HEK293 (cell line): ENCODE data around the gene PADI3.

Source experiments
- CTCF ChIA-PET: fragments of 350-600 bp; formaldehyde crosslinking; extraction: SDS; loops from one replicate; lab custom pipeline; 2021; ENCODE audit warnings: antibody characterized with exemption; lab: Yijun Ruan, JAX
- POLR2A ChIA-PET: fragments of 300-600 bp; formaldehyde crosslinking; extraction: SDS; loops from one replicate; lab custom pipeline; 2020; ENCODE audit warnings: antibody characterized with exemption, inconsistent platforms; lab: Yijun Ruan, JAX
- H3K27ac ChIP-seq: fragments of 200-500 bp; sonication (Bioruptor generic); 2 replicates; pipeline ENCODE4 v1.5.1; 2014; ENCODE audit warnings: low read depth, low read length, control low read depth, inconsistent platforms; ENCODE audit errors: extremely low read depth
- H3K36me3 ChIP-seq, 2 experiments: fragments of 200-500 bp in 1 of 2; sonication (Bioruptor generic) in 1 of 2; 1 replicate in 1 of 2; 2 replicates in 1 of 2; pipeline ENCODE4 v1.5.1; 2014 to 2017; ENCODE audit warnings: inconsistent platforms in 2 of 2, low read length in 2 of 2; ENCODE audit not compliant: control insufficient read depth in 2 of 2, insufficient read depth in 1 of 2
- H3K4me1 ChIP-seq: fragments of 200-500 bp; sonication (Bioruptor generic); 2 replicates; pipeline ENCODE4 v1.5.1; 2014; ENCODE audit warnings: mild to moderate bottlenecking, low read length, inconsistent platforms; ENCODE audit not compliant: control insufficient read depth, insufficient read depth
- H3K4me3 ChIP-seq: 2 replicates; pipeline ENCODE4 v1.5.1; 2011; ENCODE audit warnings: low read depth, mild to moderate bottlenecking, control low read depth, low read length, moderate library complexity
- H3K9me3 ChIP-seq: fragments of 200-500 bp; sonication (Bioruptor generic); 2 replicates; pipeline ENCODE4 v1.5.1; 2014; ENCODE audit warnings: low read depth, low read length, inconsistent platforms; ENCODE audit not compliant: control insufficient read depth, insufficient read depth
- EGR2 ChIP-seq: fragments of 450-650 bp; formaldehyde crosslinking; IDR thresholded peaks from 2 replicates; pipeline ENCODE4 v1.5.1; 2016; ENCODE audit warnings: low read depth, missing biosample characterization, missing genetic modification characterization
- HOXD13 ChIP-seq: sonication (generic); formaldehyde crosslinking; IDR thresholded peaks from 2 replicates; pipeline ENCODE4 v1.8.0; 2022; ENCODE audit warnings: missing genetic modification reagents, borderline replicate concordance
- PATZ1 ChIP-seq: fragments of 450-650 bp; formaldehyde crosslinking; IDR thresholded peaks from 2 replicates; pipeline ENCODE4 v1.5.1; 2016; ENCODE audit warnings: missing biosample characterization, missing genetic modification characterization
- PRDM6 ChIP-seq: fragments of 450-650 bp; formaldehyde crosslinking; IDR thresholded peaks from 2 replicates; pipeline ENCODE4 v1.5.1; 2017; ENCODE audit warnings: missing biosample characterization, missing genetic modification characterization
- SCRT1 ChIP-seq: fragments of 450-650 bp; formaldehyde crosslinking; IDR thresholded peaks from 2 replicates; pipeline ENCODE4 v1.5.1; 2016; ENCODE audit warnings: missing biosample characterization, missing genetic modification characterization, borderline replicate concordance
- SCRT2 ChIP-seq: fragments of 450-650 bp; formaldehyde crosslinking; IDR thresholded peaks from 2 replicates; pipeline ENCODE4 v1.5.1; 2016; ENCODE audit warnings: missing biosample characterization, missing genetic modification characterization
- SP3 ChIP-seq: fragments of 450-650 bp; formaldehyde crosslinking; IDR thresholded peaks from 2 replicates; pipeline ENCODE4 v1.5.1; 2016; ENCODE audit warnings: missing biosample characterization, missing genetic modification characterization
- ZBTB11 ChIP-seq: fragments of 450-650 bp; formaldehyde crosslinking; conservative IDR thresholded peaks from 2 replicates; pipeline ENCODE4 v1.5.1; 2016; ENCODE audit warnings: low read depth, missing biosample characterization, missing genetic modification characterization
- ZBTB20 ChIP-seq: fragments of 450-650 bp; formaldehyde crosslinking; IDR thresholded peaks from 2 replicates; pipeline ENCODE4 v1.5.1; 2016; ENCODE audit warnings: missing biosample characterization, missing genetic modification characterization
- ZBTB48 ChIP-seq: fragments of 450-650 bp; formaldehyde crosslinking; IDR thresholded peaks from 2 replicates; pipeline ENCODE4 v1.5.1; 2016; ENCODE audit warnings: missing biosample characterization, missing genetic modification characterization
- ZEB2 ChIP-seq: fragments of 450-650 bp; formaldehyde crosslinking; IDR thresholded peaks from 2 replicates; pipeline ENCODE4 v1.5.1; 2016; ENCODE audit warnings: missing biosample characterization, missing genetic modification characterization
- ZIC2 ChIP-seq: fragments of 450-650 bp; formaldehyde crosslinking; IDR thresholded peaks from 2 replicates; pipeline ENCODE4 v1.5.1; 2016; ENCODE audit warnings: missing biosample characterization, missing genetic modification characterization
- ZNF10 ChIP-seq: fragments of 450-650 bp; formaldehyde crosslinking; IDR thresholded peaks from 2 replicates; pipeline ENCODE4 v1.5.1; 2017; ENCODE audit warnings: missing biosample characterization, missing genetic modification characterization
- ZNF274 ChIP-seq, 2 experiments: fragments of 200-500 bp in 1 of 2; fragments of 450-650 bp in 1 of 2; sonication (Bioruptor generic) in 1 of 2; formaldehyde crosslinking in 1 of 2; IDR thresholded peaks; 2 replicates each; pipeline versions ENCODE4 v1.5.1 to v1.6.1; 2014 to 2016; ENCODE audit warnings: borderline replicate concordance in 1 of 2, inconsistent platforms in 1 of 2, low read length in 1 of 2, missing biosample characterization in 1 of 2, missing genetic modification characterization in 1 of 2
- ZNF37A ChIP-seq: fragments of 450-650 bp; IDR thresholded peaks from 2 replicates; pipeline ENCODE4 v1.5.1; 2018; ENCODE audit warnings: missing biosample characterization, missing genetic modification characterization
- ZNF394 ChIP-seq: fragments of 450-650 bp; formaldehyde crosslinking; IDR thresholded peaks from 2 replicates; pipeline ENCODE4 v1.5.1; 2016; ENCODE audit warnings: missing biosample characterization, missing genetic modification characterization, mild to moderate bottlenecking, moderate library complexity, borderline replicate concordance
- ZNF404 ChIP-seq: fragments of 450-650 bp; formaldehyde crosslinking; IDR thresholded peaks from 2 replicates; pipeline ENCODE4 v1.5.1; 2017; ENCODE audit warnings: missing biosample characterization, missing genetic modification characterization
- ZNF48 ChIP-seq: fragments of 450-650 bp; formaldehyde crosslinking; IDR thresholded peaks from 2 replicates; pipeline ENCODE4 v1.5.1; 2016; ENCODE audit warnings: missing biosample characterization, missing genetic modification characterization
- ZNF558 ChIP-seq: fragments of 450-650 bp; formaldehyde crosslinking; IDR thresholded peaks from 2 replicates; pipeline ENCODE4 v1.5.1; 2016; ENCODE audit warnings: missing biosample characterization, missing genetic modification characterization
- ZNF837 ChIP-seq: fragments of 450-650 bp; formaldehyde crosslinking; IDR thresholded peaks from 2 replicates; pipeline ENCODE4 v1.5.1; 2016; ENCODE audit warnings: missing biosample characterization, missing genetic modification characterization
- ZSCAN5A ChIP-seq: fragments of 450-650 bp; formaldehyde crosslinking; IDR thresholded peaks from 2 replicates; pipeline ENCODE4 v1.5.1; 2016; ENCODE audit warnings: missing biosample characterization, missing genetic modification characterization

Gene PADI3

GRCh38 chr1:17250601-17251000, 1.7 kb downstream of the PADI3 start (continued):
- TF ChIP-seq ZNF48 (tag by site-specific recombination) (no peak), PATZ1 (tag by site-specific recombination) (no peak), EGR2 (tag by site-specific recombination) (0 out of 2 replicates have a peak, but pooled peaks have one; percentile 14), ZNF404 (tag by site-specific recombination) (no peak)

- no peaks in the 10 kb centered on the region for H3K4me1 ChIP-seq
- H3K36me3 ChIP-seq, result no peaks in the 10 kb centered on the region
- POLR2A ChIA-PET, result no interaction called here
- H3K4me3 ChIP-seq, result no peak overlapping the region
- H3K27ac ChIP-seq, result no peak overlapping the region
- TF ChIP-seq ZNF274 (IDR thresholded peaks at IDR 0.05; ENCODE audit: low read length) (no peak), ZNF274 (tag by site-specific recombination; IDR thresholded peaks at IDR 0.05; ENCODE audit: borderline replicate concordance) (no peak), ZSCAN5A (no peak), SCRT2 (tag by site-specific recombination) (peak; percentile 54; the same call in 1 of the 2 replicates), SCRT1 (tag by site-specific recombination) (0 out of 2 replicates have a peak, but pooled peaks have one; percentile 10), HOXD13 (no peak)
- CTCF ChIA-PET, result interaction anchor here (1.2 kb wide), 1 partner anchor 23 kb away, joined by 5 read pairs; no protein-coding TSS in a partner anchor
- H3K9me3 ChIP-seq, result no peaks in the 10 kb centered on the region
Observed at GRCh38 chr1:17251246-17251645, 2.3 kb downstream of the PADI3 start.

- ChIA-PET CTCF (no interaction called here), POLR2A (no interaction called here)
- Histone ChIP-seq H3K27ac (no peak overlapping the region), H3K4me3 (no peak overlapping the region), H3K9me3 (no peaks in the 10 kb centered on the region), H3K4me1 (no peaks in the 10 kb centered on the region), H3K36me3 (no peaks in the 10 kb centered on the region)
- no peak for TF ChIP-seq ZBTB11 (tag by site-specific recombination)
- TF ChIP-seq ZBTB20 (tag by site-specific recombination), result no peak
- no peak for TF ChIP-seq SP3
- TF ChIP-seq ZBTB48, result no peak
- no peak for TF ChIP-seq ZIC2
- TF ChIP-seq ZNF394, result no peak
- no peak for TF ChIP-seq ZNF558
- TF ChIP-seq ZEB2, result no peak
- no peak for TF ChIP-seq ZNF10
- no peak for TF ChIP-seq PRDM6 (tag by site-specific recombination)
- no peak for TF ChIP-seq ZNF37A (tag by site-specific recombination)
- TF ChIP-seq ZNF837 (tag by site-specific recombination), result no peak
Observed at GRCh38 chr1:17251701-17252376, 2.9 kb downstream of the PADI3 start.
